Progenitor cell of endocrine pancreas (in vitro differentiated cells): ENCODE data around the gene LMAN1L. TPM values are rescaled to one million over a fixed set of nuclear protein-coding genes. Genes with fewer than 3 reads are reported as not detected.

Experiments used
- DNase-seq: peaks from one replicate; pipeline ENCODE4 v3.0.0; 2021; ENCODE audit warnings: low spot score; ENCODE audit not compliant: unreplicated experiment
- H3K27ac Mint-ChIP-seq: 2 replicates; pipeline ENCODE4 v1.8.0; 2021; ENCODE audit warnings: mild to moderate bottlenecking, moderate library complexity, mixed read lengths
- H3K27me3 Mint-ChIP-seq: 2 replicates; pipeline ENCODE4 v1.8.0; 2021; ENCODE audit warnings: mixed read lengths
- H3K36me3 Mint-ChIP-seq: 2 replicates; pipeline ENCODE4 v1.8.0; 2022; ENCODE audit warnings: mixed read lengths; ENCODE audit not compliant: insufficient read depth
- H3K4me1 Mint-ChIP-seq: 2 replicates; pipeline ENCODE4 v1.8.0; 2021; ENCODE audit warnings: low read depth, mixed read lengths
- H3K4me3 Mint-ChIP-seq: 2 replicates; pipeline ENCODE4 v1.8.0; 2021; ENCODE audit warnings: low read depth, mild to moderate bottlenecking, moderate library complexity, mixed read lengths
- H3K9me3 Mint-ChIP-seq: 2 replicates; pipeline ENCODE4 v1.8.0; 2021; ENCODE audit warnings: low read depth, mixed read lengths
- total RNA-seq: library from RNA; stranded (reverse); gene quantifications from 2 replicates; pipeline ENCODE4 v1.2.1, GENCODE V29; 2021
- TF ChIP-seq, protein P1 (sequence below): fragments of 200-600 bp; sonication (generic); IDR thresholded peaks from one replicate; pipeline ENCODE4 v1.5.0; 2021; ENCODE audit warnings: antibody characterized with exemption, mild to moderate bottlenecking; ENCODE audit not compliant: unreplicated experiment

LMAN1L gene
- total RNA-seq, 1 donor from 2014 or later = not detected

GRCh38 chr15:74821790-74822158, 9.1 kb downstream of the LMAN1L start:
- Mint-ChIP-seq H3K9me3 (no peaks in the 10 kb centered on the region), H3K4me3 (no peak overlapping the region), H3K27ac (no peak overlapping the region), H3K4me1 (no peaks in the 10 kb centered on the region), H3K36me3 (no peaks in the 10 kb centered on the region), H3K27me3 (peaks cover 58% of the 10 kb centered on the region)
- TF ChIP-seq, protein P1, sequence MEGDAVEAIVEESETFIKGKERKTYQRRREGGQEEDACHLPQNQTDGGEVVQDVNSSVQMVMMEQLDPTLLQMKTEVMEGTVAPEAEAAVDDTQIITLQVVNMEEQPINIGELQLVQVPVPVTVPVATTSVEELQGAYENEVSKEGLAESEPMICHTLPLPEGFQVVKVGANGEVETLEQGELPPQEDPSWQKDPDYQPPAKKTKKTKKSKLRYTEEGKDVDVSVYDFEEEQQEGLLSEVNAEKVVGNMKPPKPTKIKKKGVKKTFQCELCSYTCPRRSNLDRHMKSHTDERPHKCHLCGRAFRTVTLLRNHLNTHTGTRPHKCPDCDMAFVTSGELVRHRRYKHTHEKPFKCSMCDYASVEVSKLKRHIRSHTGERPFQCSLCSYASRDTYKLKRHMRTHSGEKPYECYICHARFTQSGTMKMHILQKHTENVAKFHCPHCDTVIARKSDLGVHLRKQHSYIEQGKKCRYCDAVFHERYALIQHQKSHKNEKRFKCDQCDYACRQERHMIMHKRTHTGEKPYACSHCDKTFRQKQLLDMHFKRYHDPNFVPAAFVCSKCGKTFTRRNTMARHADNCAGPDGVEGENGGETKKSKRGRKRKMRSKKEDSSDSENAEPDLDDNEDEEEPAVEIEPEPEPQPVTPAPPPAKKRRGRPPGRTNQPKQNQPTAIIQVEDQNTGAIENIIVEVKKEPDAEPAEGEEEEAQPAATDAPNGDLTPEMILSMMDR = no peak
- no peak for DNase-seq

- no peak overlapping the region for H3K4me3 Mint-ChIP-seq
Measured at GRCh38 chr15:74822233-74822632, 9.6 kb downstream of the LMAN1L start.

DNA sequence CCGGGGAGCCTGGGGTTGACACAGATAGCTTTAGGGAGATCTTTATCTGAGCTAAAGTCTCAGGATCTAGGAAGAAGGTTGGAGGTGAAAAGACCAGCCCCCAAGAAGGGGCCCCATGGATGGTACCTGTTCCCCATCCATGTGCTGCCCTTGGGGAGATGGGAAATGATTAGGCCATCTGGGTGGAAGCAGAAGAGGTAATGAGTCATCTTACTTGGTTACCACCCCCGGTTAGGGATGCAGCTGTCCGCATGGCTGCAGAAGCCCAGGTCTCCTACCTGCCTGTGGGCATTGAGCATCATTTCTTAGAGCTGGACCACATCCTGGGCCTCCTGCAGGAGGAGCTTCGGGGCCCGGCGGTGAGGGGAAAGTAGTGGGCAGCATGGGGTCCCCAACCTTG, 10.7 kb downstream of the LMAN1L start:
- no peak for DNase-seq
- H3K27ac Mint-ChIP-seq = no peak overlapping the region
- no peak overlapping the region for H3K4me3 Mint-ChIP-seq
- H3K4me1 Mint-ChIP-seq = no peaks in the 10 kb centered on the region
- H3K9me3 Mint-ChIP-seq = no peaks in the 10 kb centered on the region
- H3K36me3 Mint-ChIP-seq = no peaks in the 10 kb centered on the region
- H3K27me3 Mint-ChIP-seq = peaks cover 66% of the 10 kb centered on the region
- TF ChIP-seq, protein P1 = no peak

More at GRCh38 chr15:74822233-74822632, 9.6 kb downstream of the LMAN1L start:
- no peak for DNase-seq
- H3K27ac Mint-ChIP-seq = no peak overlapping the region
- H3K36me3 Mint-ChIP-seq = no peaks in the 10 kb centered on the region
- no peaks in the 10 kb centered on the region for H3K4me1 Mint-ChIP-seq
- H3K9me3 Mint-ChIP-seq = no peaks in the 10 kb centered on the region
- TF ChIP-seq, protein P1 = no peak
- H3K27me3 Mint-ChIP-seq = peaks cover 58% of the 10 kb centered on the region

- TF ChIP-seq, protein P1 = no peak
- no peak for DNase-seq
- Mint-ChIP-seq H3K4me3 (no peak overlapping the region), H3K4me1 (no peaks in the 10 kb centered on the region), H3K36me3 (no peaks in the 10 kb centered on the region), H3K9me3 (no peaks in the 10 kb centered on the region), H3K27me3 (peaks cover 68% of the 10 kb centered on the region), H3K27ac (no peak overlapping the region)
Measured at GRCh38 chr15:74824976-74825375, 12.3 kb downstream of the LMAN1L start.

DNA sequence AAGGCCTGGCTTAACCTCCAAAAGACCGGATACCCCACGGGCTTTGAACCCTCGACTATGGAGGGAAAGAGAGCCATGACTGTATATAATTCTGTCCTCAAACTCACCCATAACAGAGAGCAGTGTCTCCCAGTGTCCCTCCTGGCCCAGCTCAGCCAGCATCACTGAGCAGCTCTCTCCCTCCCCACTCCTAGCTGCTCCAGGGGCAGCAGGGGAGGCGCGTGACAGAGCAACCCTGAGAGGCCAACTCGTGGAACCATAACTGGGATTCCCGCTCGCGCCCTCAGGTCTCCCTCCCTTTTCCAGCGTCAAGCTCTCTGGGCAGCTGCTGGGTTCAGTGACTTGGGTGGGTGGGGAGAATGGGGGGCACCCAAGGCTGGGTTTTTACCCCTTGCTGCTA, 13.2 kb downstream of the LMAN1L start:
- TF ChIP-seq, protein P1 = no peak
- Mint-ChIP-seq H3K27ac (peak overlapping the region; percentile 56), H3K9me3 (no peaks in the 10 kb centered on the region), H3K4me1 (no peaks in the 10 kb centered on the region), H3K36me3 (no peaks in the 10 kb centered on the region), H3K4me3 (no peak overlapping the region), H3K27me3 (peaks cover 69% of the 10 kb centered on the region)
- no peak for DNase-seq
